IMR-90 (cell line): Measurements from ENCODE around the gene WASL. TPM values are rescaled to one million over a fixed set of nuclear protein-coding genes. Genes with fewer than 3 reads are reported as not detected.
"Not testable (repeated sequence)": the region's sequence is repeated elsewhere in the genome, so short reads cannot be mapped to it uniquely, and the experiment has no call there.

Source experiments
- ATAC-seq: fragments of 200-7000 bp; cut with Tn5 transposase; 2 replicates; pipeline ENCODE4 v1.9.1; 2020; ENCODE audit warnings: low read depth, mild to moderate bottlenecking, moderate library complexity
- BruUV-seq: library from RNA; stranded (reverse); fragments of 400-500 nt; replicated peaks from 2 replicates; lab custom pipeline; 2021; lab: Mats Ljungman, UMichigan
- CTCF ChIA-PET: fragments of 300-600 bp; formaldehyde crosslinking; extraction: SDS; loops from one replicate; lab custom pipeline; 2021; ENCODE audit warnings: antibody characterized with exemption; lab: Yijun Ruan, JAX
- POLR2A ChIA-PET: fragments of 300-600 bp; sonication (Branson Sonifier 250); formaldehyde crosslinking; loops from one replicate; lab custom pipeline; 2022; ENCODE audit warnings: antibody characterized with exemption; ENCODE audit not compliant: unreplicated experiment; lab: Charles Lee
- DNase-seq: peaks from one replicate; pipeline ENCODE4 v3.0.0; 2013
- H2AFZ ChIP-seq: replicated peaks from 2 replicates; pipeline ENCODE3; 2013; ENCODE audit warnings: low read length, mild to moderate bottlenecking; ENCODE audit not compliant: poor library complexity
- H2AK5ac ChIP-seq: 2 replicates; pipeline ENCODE4 v1.6.1; 2013; ENCODE audit warnings: low read depth, low read length, inconsistent platforms
- H2AK9ac ChIP-seq: replicated peaks from 2 replicates; pipeline ENCODE3; 2013; ENCODE audit warnings: mild to moderate bottlenecking, low read depth, low read length, moderate library complexity; ENCODE audit not compliant: poor library complexity
- H2BK120ac ChIP-seq: 2 replicates; pipeline ENCODE4 v1.6.1; 2013; ENCODE audit warnings: low read depth, low read length, inconsistent platforms
- H2BK15ac ChIP-seq: 3 replicates; pipeline ENCODE4 v1.6.1; 2013; ENCODE audit warnings: low read depth, low read length, inconsistent platforms
- H2BK20ac ChIP-seq: 2 replicates; pipeline ENCODE4 v1.6.1; 2013; ENCODE audit warnings: low read depth, mild to moderate bottlenecking, inconsistent platforms, low read length, moderate library complexity
- H2BK5ac ChIP-seq: 2 replicates; pipeline ENCODE4 v1.6.1; 2013; ENCODE audit warnings: mild to moderate bottlenecking, low read depth, low read length, inconsistent platforms; ENCODE audit not compliant: poor library complexity, severe bottlenecking
- H3K14ac ChIP-seq: replicated peaks from 2 replicates; pipeline ENCODE4 v1.6.1; 2013; ENCODE audit warnings: low read depth, low read length, inconsistent platforms
- H3K18ac ChIP-seq: 2 replicates; pipeline ENCODE4 v1.6.1; 2013; ENCODE audit warnings: low read depth, low read length, control low read depth
- H3K23ac ChIP-seq: 2 replicates; pipeline ENCODE4 v1.6.1; 2013; ENCODE audit warnings: low read depth, low read length, inconsistent platforms
- H3K27ac ChIP-seq: 2 replicates; pipeline ENCODE4 v1.5.1; 2013; ENCODE audit warnings: mild to moderate bottlenecking, control low read depth, low read length; ENCODE audit not compliant: insufficient read depth
- H3K27me3 ChIP-seq: 2 replicates; pipeline ENCODE4 v1.6.1; 2013; ENCODE audit warnings: low read length; ENCODE audit not compliant: control insufficient read depth, insufficient read depth
- H3K36me3 ChIP-seq: 2 replicates; pipeline ENCODE4 v1.6.1; 2013; ENCODE audit warnings: low read length, mixed read lengths; ENCODE audit not compliant: control insufficient read depth, insufficient read depth
- H3K4ac ChIP-seq: 2 replicates; pipeline ENCODE4 v1.6.1; 2013; ENCODE audit warnings: low read depth, low read length, inconsistent platforms
- H3K4me1 ChIP-seq: 2 replicates; pipeline ENCODE4 v1.6.1; 2013; ENCODE audit warnings: low read length, mixed read lengths; ENCODE audit not compliant: control insufficient read depth, insufficient read depth
- H3K4me2 ChIP-seq: 2 replicates; pipeline ENCODE4 v1.6.1; 2013; ENCODE audit warnings: low read depth, mild to moderate bottlenecking, control low read depth, low read length, moderate library complexity
- H3K4me3 ChIP-seq: 2 replicates; pipeline ENCODE4 v1.5.1; 2013; ENCODE audit warnings: low read depth, mild to moderate bottlenecking, control low read depth, low read length, moderate library complexity; ENCODE audit not compliant: insufficient read depth
- H3K56ac ChIP-seq: 2 replicates; pipeline ENCODE4 v1.6.1; 2013; ENCODE audit warnings: low read length, inconsistent platforms; ENCODE audit not compliant: insufficient read depth; ENCODE audit errors: extremely low read depth
- H3K79me1 ChIP-seq, 2 experiments: 2 replicates each; pipeline ENCODE4 v1.6.1; 2013; ENCODE audit warnings: low read length in 2 of 2, inconsistent platforms in 1 of 2, low read depth in 1 of 2
- H3K9ac ChIP-seq: 2 replicates; pipeline ENCODE4 v1.6.1; 2013; ENCODE audit warnings: low read depth, low read length, control low read depth
- H3K9me1 ChIP-seq: 2 replicates; pipeline ENCODE4 v1.6.1; 2013; ENCODE audit warnings: low read length, inconsistent platforms; ENCODE audit not compliant: insufficient read depth
- H3K9me3 ChIP-seq: 2 replicates; pipeline ENCODE4 v1.6.1; 2013; ENCODE audit warnings: low read length; ENCODE audit not compliant: control insufficient read depth, insufficient read depth
- H4K20me1 ChIP-seq: 2 replicates; pipeline ENCODE4 v1.6.1; 2013; ENCODE audit warnings: low read length, inconsistent platforms; ENCODE audit not compliant: insufficient read depth
- H4K5ac ChIP-seq: 2 replicates; pipeline ENCODE4 v1.6.1; 2013; ENCODE audit warnings: mild to moderate bottlenecking, low read depth, low read length, control low read depth
- H4K8ac ChIP-seq, 2 experiments: 2 replicates each; pipeline ENCODE4 v1.6.1; 2013; ENCODE audit warnings: low read depth in 2 of 2, low read length in 2 of 2, control low read depth in 1 of 2, inconsistent platforms in 1 of 2
- H4K91ac ChIP-seq: 2 replicates; pipeline ENCODE4 v1.6.1; 2013; ENCODE audit warnings: low read depth, low read length, inconsistent platforms; ENCODE audit not compliant: insufficient read depth
- CHD1 ChIP-seq: IDR thresholded peaks from 2 replicates; pipeline ENCODE4 v1.6.1; 2012; ENCODE audit warnings: low read depth, low read length, improper control_type of control experiment
- MAFK ChIP-seq: IDR thresholded peaks from 2 replicates; pipeline ENCODE4 v1.6.1; 2012; ENCODE audit warnings: low read depth, low read length, improper control_type of control experiment
- WGBS, 2 experiments: methylation state at CpG; one replicate each; pipeline versions ENCODE4 v1.1.5 to v1.1.7; 2013; ENCODE audit warnings: missing lambda C conversion rate in 2 of 2; ENCODE audit not compliant: insufficient read length in 1 of 2; ENCODE audit errors: extremely low coverage in 2 of 2; 5-methylcytosine and 5-hydroxymethylcytosine counted together
- dilution Hi-C: fragments of 300-500 bp; cut with HindIII; formaldehyde crosslinking; loops from one replicate; pipeline ENCODE4 v1.14.3; 2018; ENCODE audit warnings: low sequenced_read_pairs; ENCODE audit not compliant: unreplicated experiment
- in situ Hi-C: fragments of 300-500 bp; cut with MboI; formaldehyde crosslinking; loops from 3 replicates; pipeline ENCODE4 v1.14.3; 2019; ENCODE audit warnings: low sequenced_read_pairs, inconsistent platforms, mixed read lengths
- intact Hi-C: fragments of 100-400 bp; cut with micrococcal nuclease; formaldehyde crosslinking; loops from 2 replicates; pipeline ENCODE4 v1.10.0; 2022
- polyA plus RNA-seq, 3 experiments: library from polyadenylated mRNA; depleted of rRNA; stranded (reverse); fragments of >200 nt; gene quantifications; 2 replicates each; pipeline ENCODE4 v1.2.3, GENCODE V29; 2012; ENCODE audit warnings: low replicate concordance in 1 of 3
- total RNA-seq: library from RNA; depleted of rRNA; stranded (reverse); fragments of >200 nt; gene quantifications from 2 replicates; pipeline ENCODE4 v1.2.3, GENCODE V29; 2012
- TF ChIP-seq, protein P1 (sequence below): fragments of 150-350 bp; IDR thresholded peaks from 2 replicates; pipeline ENCODE4 v1.6.1; 2016; ENCODE audit warnings: low read depth, mild to moderate bottlenecking, low read length, moderate library complexity, borderline replicate concordance

Gene WASL
- total and polyA plus RNA-seq, 2 of the 4 experiments (the other 2 are of a cell fraction) = 2.3 to 7.9 TPM

DNA sequence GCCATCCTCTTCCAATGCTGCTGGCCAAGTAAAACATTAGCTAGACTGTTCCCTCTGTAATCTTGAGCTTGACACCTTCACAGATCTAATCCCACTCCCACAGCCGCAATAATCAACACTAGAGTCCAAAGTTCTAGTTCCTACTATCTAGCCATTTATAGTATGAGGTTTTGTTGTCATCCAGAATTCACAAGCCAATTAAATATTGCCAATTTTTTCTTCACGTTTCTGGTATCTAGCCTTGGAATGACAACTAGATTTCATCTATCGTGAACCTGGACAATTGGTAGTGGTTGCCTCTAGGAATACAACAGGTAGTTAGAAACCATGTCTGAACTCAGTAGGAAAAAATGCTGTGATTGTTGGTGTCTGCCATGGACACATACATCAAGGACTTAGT, 10.4 kb downstream of the WASL start:
- TF ChIP-seq CHD1 (no peak), MAFK (no peak)
- TF ChIP-seq, protein P1, sequence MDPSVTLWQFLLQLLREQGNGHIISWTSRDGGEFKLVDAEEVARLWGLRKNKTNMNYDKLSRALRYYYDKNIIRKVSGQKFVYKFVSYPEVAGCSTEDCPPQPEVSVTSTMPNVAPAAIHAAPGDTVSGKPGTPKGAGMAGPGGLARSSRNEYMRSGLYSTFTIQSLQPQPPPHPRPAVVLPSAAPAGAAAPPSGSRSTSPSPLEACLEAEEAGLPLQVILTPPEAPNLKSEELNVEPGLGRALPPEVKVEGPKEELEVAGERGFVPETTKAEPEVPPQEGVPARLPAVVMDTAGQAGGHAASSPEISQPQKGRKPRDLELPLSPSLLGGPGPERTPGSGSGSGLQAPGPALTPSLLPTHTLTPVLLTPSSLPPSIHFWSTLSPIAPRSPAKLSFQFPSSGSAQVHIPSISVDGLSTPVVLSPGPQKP = no peak
- CTCF ChIA-PET = no interaction called here
- Histone ChIP-seq H2AK5ac (no peak overlapping the region), H4K91ac (no peak overlapping the region), H3K56ac (no peak overlapping the region), H4K20me1 (peaks cover 49% of the 10 kb centered on the region), H3K14ac (no peak overlapping the region), H3K4me2 (no peak overlapping the region), H3K9ac (no peak overlapping the region), H2BK15ac (no peak overlapping the region), H4K8ac (no peak overlapping the region), H2BK5ac (no peak overlapping the region), H2BK120ac (no peak overlapping the region), H3K4me1 (no peaks in the 10 kb centered on the region), H3K27me3 (no peaks in the 10 kb centered on the region), H3K27ac (no peak overlapping the region), H3K18ac (no peak overlapping the region), H3K4me3 (no peak overlapping the region), H3K9me1 (peaks cover 3% of the 10 kb centered on the region), H3K9me3 (no peaks in the 10 kb centered on the region), H2AK9ac (no peak overlapping the region), H2BK20ac (no peak overlapping the region), H3K23ac (no peak overlapping the region), H3K36me3 (no peaks in the 10 kb centered on the region), H4K5ac (no peak overlapping the region), H3K4ac (no peak overlapping the region), H3K79me1 (peaks cover 13 to 41% of the 10 kb centered on the region in 2 experiments), H2AFZ (no peak overlapping the region)
- BruUV-seq = no TSS peak
- WGBS, 2 experiments = no CpG with 5 or more reads among the region's 3 CpGs
- dilution Hi-C loops = no loop called here
- no peak for DNase-seq
- intact Hi-C loops = no loop called here
- no peak for ATAC-seq
- in situ Hi-C loops = no loop called here
- POLR2A ChIA-PET = no interaction called here

DNA sequence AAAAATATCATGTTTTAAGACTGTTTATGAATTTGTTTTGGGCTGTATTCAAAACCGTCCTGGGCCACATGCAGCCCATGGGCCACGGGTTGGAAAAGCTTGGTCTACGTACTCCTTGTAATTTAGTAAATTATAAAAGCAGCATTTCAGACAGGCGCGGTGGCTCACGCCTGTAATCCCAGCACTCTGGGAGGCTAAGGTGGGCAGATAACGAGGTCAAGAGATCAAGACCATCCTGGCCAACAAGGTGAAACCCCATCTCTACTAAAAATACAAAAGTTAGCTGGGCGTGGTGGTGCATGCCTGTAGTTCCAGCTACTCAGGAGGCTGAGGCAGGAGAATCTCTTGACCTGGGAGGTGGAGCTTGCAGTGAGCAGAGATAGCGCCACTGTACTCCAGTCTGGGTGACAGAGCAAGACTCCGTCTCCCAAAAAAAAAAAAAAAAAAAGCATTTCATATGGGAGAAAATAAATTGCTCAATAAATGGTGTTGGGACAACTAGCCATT, 11.6 kb downstream of the WASL start:
- H3K9me3 ChIP-seq, H3K56ac ChIP-seq, H3K27me3 ChIP-seq, BruUV-seq, H2BK20ac ChIP-seq, H2BK5ac ChIP-seq, H3K9me1 ChIP-seq, H3K36me3 ChIP-seq, H3K9ac ChIP-seq, ATAC-seq, H2BK120ac ChIP-seq, H2BK15ac ChIP-seq, H3K4ac ChIP-seq, intact Hi-C loops, H2AK9ac ChIP-seq, H4K8ac ChIP-seq, DNase-seq, H3K14ac ChIP-seq, dilution Hi-C loops, H4K91ac ChIP-seq, H3K18ac ChIP-seq, H3K4me3 ChIP-seq, H3K4me2 ChIP-seq, H3K27ac ChIP-seq, H2AK5ac ChIP-seq, H3K4me1 ChIP-seq, H2AFZ ChIP-seq, H3K23ac ChIP-seq, in situ Hi-C loops, H4K5ac ChIP-seq: not testable (repeated sequence)
- ChIA-PET CTCF (interaction anchor here (2.2 kb wide), 1 partner anchor 11 kb away, joined by 6 read pairs; no protein-coding TSS in a partner anchor), POLR2A (interaction anchor here (1.1 kb wide), 1 partner anchor 12 kb away, joined by 7 read pairs; the partner anchor contains the start of gene WASL)
- H4K20me1 ChIP-seq = peaks cover 41% of the 10 kb centered on the region
- peaks cover 13 to 41% of the 10 kb centered on the region in 2 experiments for H3K79me1 ChIP-seq
- WGBS, 2 experiments = no CpG with 5 or more reads among the region's 10 CpGs
